Choroid plexus epithelial cell (primary cell): ENCODE results near the gene CHCHD6.

Experiments used
- DNase-seq: peaks from one replicate; pipeline ENCODE4 v3.0.0-alpha.2; 2010; ENCODE audit warnings: low read depth
- H3K4me3 ChIP-seq: 2 replicates; pipeline ENCODE4 v1.5.1; 2011; ENCODE audit warnings: low read depth, mild to moderate bottlenecking, control low read depth, low read length, moderate library complexity
- CTCF ChIP-seq: conservative IDR thresholded peaks from 2 replicates; pipeline ENCODE4 v1.5.1; 2011; ENCODE audit warnings: low read depth, mild to moderate bottlenecking, control low read depth, inconsistent platforms, low read length, moderate library complexity

The CHCHD6 gene

GRCh38 chr3:126965526-126966080 lies 261.6 kb downstream of the CHCHD6 start:
- H3K4me3 ChIP-seq = no peak overlapping the region
- no peak for TF ChIP-seq CTCF
- no peak for DNase-seq

DNA sequence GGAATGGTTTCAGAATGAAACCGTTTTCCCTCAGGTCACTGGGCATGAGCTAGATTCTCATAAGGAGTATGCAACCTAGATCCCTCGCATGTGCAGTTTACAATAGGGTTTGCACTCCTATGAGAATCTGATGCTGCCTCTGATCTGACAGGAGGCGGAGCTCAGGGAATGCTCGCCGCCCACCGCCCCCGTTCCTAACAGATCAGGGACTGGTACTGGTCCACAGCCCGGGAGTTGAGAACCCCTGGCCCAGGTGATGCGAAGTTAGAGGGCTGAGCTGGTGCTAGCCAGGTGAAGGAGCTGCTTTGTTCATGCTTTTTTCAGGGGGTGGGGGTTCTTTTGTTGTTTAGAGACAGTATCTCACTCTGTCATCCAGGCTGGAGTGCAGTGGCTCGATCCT lies 263.3 kb downstream of the CHCHD6 start:
- TF ChIP-seq CTCF = no peak
- no peak overlapping the region for H3K4me3 ChIP-seq
- no peak for DNase-seq

DNA sequence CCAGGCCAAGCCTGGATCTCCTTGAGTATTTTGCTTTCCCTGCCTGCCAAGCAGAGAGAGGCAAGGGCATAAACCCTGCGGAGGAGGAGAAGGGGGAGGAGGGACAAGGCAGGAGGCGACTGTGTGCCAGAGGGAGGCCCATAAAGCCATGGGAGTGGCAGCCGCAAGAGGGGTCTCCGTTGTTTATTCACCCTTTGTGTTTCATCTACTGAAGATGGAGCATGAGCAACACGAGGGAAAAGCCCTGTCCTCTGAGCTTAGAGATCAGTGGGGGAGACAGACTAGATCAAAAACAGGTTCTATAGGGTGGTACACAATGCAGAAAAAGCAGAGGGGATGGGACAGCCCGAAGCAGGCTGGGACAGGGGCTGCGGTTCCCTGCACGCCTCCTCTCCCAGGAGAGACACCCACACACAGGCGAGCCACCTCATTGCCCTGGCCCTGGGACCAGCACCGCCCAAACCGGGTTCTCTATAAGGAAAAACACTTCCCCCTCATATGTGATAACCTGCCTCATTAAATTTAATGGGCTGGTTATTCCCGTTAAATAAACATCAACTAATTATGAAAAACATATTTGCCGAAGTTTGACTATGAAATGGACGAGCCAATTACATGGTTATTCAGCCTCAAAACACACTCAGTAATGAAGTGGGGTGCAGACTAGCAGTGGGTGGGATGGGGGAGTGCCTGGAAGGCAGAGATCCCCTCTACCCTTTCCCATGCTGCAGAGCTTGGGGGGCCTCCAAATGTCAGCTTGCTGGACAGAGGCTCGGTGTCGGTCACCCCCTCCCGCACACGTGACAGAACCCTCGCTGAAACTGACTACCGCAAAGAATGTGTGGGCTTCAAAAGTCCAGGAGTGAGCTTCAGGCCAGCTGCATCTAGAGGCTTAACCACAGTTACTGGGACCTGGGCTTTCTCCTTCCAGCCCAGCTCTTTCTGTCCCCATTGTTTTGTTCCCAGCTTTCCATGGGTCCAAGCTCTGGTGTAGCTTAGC lies 264.7 kb downstream of the CHCHD6 start:
- no peak for DNase-seq
- no peak for TF ChIP-seq CTCF
- H3K4me3 ChIP-seq = no peak overlapping the region

DNA sequence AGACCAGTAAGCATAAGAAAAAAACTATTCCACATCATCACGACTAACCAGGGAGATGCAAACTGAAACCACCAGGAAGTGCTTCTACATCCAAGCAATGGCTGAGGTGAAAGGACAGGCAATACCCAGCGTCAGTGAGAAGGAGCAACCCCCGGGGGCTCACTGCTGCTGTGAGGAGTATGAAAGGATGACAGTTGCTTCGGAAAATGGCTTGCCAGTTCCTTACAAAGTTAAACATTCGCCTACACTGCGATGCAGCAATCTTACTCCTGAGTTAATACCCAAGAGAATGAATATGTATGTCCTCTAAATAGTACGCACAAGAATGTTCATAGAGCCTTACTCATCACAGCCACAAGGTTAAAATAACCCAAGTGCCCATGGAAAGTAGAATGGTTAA lies 265.5 kb downstream of the CHCHD6 start:
- peak; percentile 71 for DNase-seq
- no peak for TF ChIP-seq CTCF
- H3K4me3 ChIP-seq = no peak overlapping the region

DNA sequence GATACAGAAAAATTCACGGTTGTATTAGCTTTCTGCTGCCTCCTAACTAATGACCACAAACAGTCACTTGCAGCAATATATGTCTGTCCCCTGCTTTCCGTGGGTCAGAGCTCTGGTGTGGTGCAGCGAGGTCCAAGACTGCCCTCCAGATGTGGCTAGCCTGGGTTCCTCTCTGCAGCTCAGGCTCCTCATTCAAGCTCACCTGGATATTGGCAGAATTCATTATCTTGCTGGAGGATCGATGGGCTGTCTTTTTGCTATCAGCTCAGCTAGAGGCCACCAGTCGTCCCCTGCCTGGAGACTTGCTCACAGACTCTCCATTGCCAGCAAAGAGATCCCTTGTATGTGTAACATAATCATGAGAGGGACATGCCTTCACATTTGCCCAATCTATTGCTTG lies 266.1 kb downstream of the CHCHD6 start:
- no peak for TF ChIP-seq CTCF
- no peak for DNase-seq

GRCh38 chr3:126970921-126971320 lies 266.9 kb downstream of the CHCHD6 start:
- DNase-seq = no peak
- no peak for TF ChIP-seq CTCF
- no peak overlapping the region for H3K4me3 ChIP-seq

More for the DNA sequence above, 266.1 kb downstream of the CHCHD6 start:
- H3K4me3 ChIP-seq = no peak overlapping the region
